Measurements from ENCODE around the gene ITGA8. TPM values are rescaled to one million over a fixed set of nuclear protein-coding genes. Genes with fewer than 3 reads are reported as not detected.

Gene ITGA8
- total and polyA plus RNA-seq, 9 of the 15 experiments (the other 6 are each of a cell fraction or from before 2014, with no cell fraction given): 0.01 to 0.07 (median 0.04) TPM; not detected in 5

DNA sequence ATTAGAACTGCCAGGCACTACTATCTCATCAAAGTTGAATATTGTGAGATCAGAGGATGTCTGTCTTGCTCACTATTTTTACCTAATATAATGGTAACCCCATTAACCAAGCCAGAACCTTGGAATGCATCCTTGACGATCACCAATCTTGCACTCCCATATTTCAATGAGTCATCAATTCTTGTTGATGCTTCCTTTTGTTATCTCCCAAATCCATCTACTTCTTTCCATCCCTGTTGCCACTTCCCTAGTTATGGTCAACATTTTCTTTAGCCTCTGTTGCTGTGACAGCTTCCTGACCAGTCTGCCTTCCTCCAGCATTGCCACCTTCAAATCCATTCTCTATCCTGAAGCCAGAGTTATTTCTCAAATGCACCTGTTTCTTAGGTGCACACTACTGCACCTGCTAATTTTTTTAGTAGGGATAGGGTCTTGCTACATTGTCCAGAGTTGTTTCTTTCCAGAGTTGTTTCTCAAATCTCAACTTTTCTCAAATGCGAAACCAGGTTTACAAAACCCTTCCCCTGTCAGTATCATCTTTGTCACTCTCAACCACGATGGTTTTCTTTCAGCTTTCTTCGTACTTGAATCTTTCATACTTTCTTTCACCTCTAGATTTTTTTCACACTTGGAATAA, 15.7 kb downstream of the ITGA8 start (continued):
- TF ChIP-seq CLOCK (CRISPR knock-in tag; IDR thresholded peaks at IDR 0.05; ENCODE audit: borderline replicate concordance) (no peak), RBM15 (IDR thresholded peaks at IDR 0.05; ENCODE audit: insufficient read depth, low read length) (no peak), TAF1 (IDR thresholded peaks at IDR 0.05; ENCODE audit: control insufficient read depth, extremely low read depth, insufficient read depth, low read length, severe bottlenecking) (no peak), MEF2D (tag; conservative IDR thresholded peaks at IDR 0.05; ENCODE audit: low read depth) (no peak), ZNF644 (tag; IDR thresholded peaks at IDR 0.05; ENCODE audit: low read depth) (0 out of 2 replicates have a peak, but pooled peaks have one; percentile 15), ZNF184 (CRISPR knock-in tag; IDR thresholded peaks at IDR 0.05) (no peak), HLTF (IDR thresholded peaks at IDR 0.05) (no peak), TCFL5 (CRISPR knock-in tag; conservative IDR thresholded peaks at IDR 0.05) (no peak), ZNF23 (CRISPR knock-in tag; IDR thresholded peaks at IDR 0.05) (no peak), ZNF239 (CRISPR knock-in tag; IDR thresholded peaks at IDR 0.05) (no peak), ELF2 (CRISPR knock-in tag; IDR thresholded peaks at IDR 0.05) (peak; percentile 65; the same call in 1 of the 2 replicates), TAF15 (IDR thresholded peaks at IDR 0.05; ENCODE audit: low read depth, low read length) (no peak), KDM4B (IDR thresholded peaks at IDR 0.05; ENCODE audit: borderline replicate concordance in 2 of 2, low read depth in 1 of 2) (no peak), ESRRB (CRISPR knock-in tag; IDR thresholded peaks at IDR 0.05; ENCODE audit: borderline replicate concordance) (no peak), EP300 (IDR thresholded peaks at IDR 0.05; ENCODE audit: low read length) (peak; percentile 24; the same call in 1 of the 2 replicates), MXD1 (CRISPR knock-in tag; IDR thresholded peaks at IDR 0.05; ENCODE audit: borderline replicate concordance, poor library complexity, severe bottlenecking) (no peak), HMGN3 (IDR thresholded peaks at IDR 0.05; ENCODE audit: borderline replicate concordance, extremely low read depth, insufficient read length, low read depth, low read length) (no peak), ZNF311 (CRISPR knock-in tag; IDR thresholded peaks at IDR 0.05) (peak; percentile 52; the same call in 1 of the 2 replicates), SRSF9 (IDR thresholded peaks at IDR 0.05; ENCODE audit: borderline replicate concordance, low read depth, low read length) (no peak), ZNF133 (CRISPR knock-in tag; IDR thresholded peaks at IDR 0.05) (no peak), MAFF (IDR thresholded peaks at IDR 0.05; ENCODE audit: low read length) (peak; percentile 80), ZNF316 (IDR thresholded peaks at IDR 0.05) (peak; percentile 96), PML (IDR thresholded peaks at IDR 0.05; ENCODE audit: low read length) (no peak), ZNF3 (CRISPR knock-in tag; IDR thresholded peaks at IDR 0.05) (no peak), HIVEP1 (CRISPR knock-in tag; IDR thresholded peaks at IDR 0.05) (no peak), ASH1L (IDR thresholded peaks at IDR 0.05; ENCODE audit: borderline replicate concordance, low read depth, partially characterized antibody) (no peak)
